NCI-H2107 (cell line): ENCODE results near the gene RAP1GAP.

Experiments
- DNase-seq: peaks from one replicate; lab custom pipeline; 2025; lab: John Stamatoyannopoulos, UW

The RAP1GAP gene

DNA sequence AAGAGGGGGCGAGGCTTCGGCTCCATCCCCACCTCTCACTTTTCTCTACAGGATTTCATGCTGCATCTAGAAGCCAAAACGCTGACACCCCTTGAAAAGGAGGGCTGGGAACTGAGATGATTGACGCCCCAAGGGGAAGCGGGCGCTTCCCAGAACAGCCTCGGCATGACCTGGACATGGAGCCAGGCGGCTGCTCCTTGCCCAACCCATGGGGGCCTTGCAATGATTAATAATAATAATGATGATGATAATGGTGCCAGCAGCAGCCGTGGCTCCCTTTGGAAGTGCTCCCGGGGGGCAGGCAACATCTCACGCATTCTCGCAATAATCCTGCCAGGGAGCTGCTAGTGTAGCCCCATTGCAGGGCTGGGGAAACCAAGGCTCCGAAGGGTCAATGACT lies 78.2 kb downstream of the RAP1GAP start:
- DNase-seq: no peak

- DNase-seq: no peak
Measured at GRCh38 chr1:21590126-21590880, 78.9 kb downstream of the RAP1GAP start.

GRCh38 chr1:21589618-21590017 lies 79.5 kb downstream of the RAP1GAP start:
- DNase-seq: no peak

GRCh38 chr1:21587602-21587953 lies 81.6 kb downstream of the RAP1GAP start:
- no peak for DNase-seq

GRCh38 chr1:21586846-21587601 lies 82.1 kb downstream of the RAP1GAP start:
- no peak for DNase-seq

GRCh38 chr1:21586222-21586621 lies 82.9 kb downstream of the RAP1GAP start:
- no peak for DNase-seq

DNA sequence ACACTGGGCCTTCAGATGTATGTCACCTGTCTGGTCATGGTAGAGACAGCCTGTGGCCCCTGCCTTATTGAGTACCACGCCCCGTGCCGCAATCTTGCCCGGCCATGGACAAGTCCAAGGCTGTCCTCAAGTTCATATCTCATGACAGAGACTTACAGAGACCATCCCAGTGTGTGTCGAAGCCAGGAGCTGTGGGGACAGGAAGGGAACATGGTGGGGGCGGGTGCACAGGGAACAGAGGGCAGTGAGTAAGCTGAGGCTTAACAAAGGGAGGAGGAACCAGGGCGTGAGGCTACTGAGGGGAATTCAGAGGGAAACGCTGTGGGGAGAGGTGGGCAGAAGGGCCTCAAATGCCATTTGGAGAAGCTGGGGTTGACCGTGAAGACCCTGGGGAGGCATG lies 84.1 kb downstream of the RAP1GAP start:
- DNase-seq: no peak

- DNase-seq: no peak
Measured at GRCh38 chr1:21584096-21584495, 85.1 kb downstream of the RAP1GAP start.

DNA sequence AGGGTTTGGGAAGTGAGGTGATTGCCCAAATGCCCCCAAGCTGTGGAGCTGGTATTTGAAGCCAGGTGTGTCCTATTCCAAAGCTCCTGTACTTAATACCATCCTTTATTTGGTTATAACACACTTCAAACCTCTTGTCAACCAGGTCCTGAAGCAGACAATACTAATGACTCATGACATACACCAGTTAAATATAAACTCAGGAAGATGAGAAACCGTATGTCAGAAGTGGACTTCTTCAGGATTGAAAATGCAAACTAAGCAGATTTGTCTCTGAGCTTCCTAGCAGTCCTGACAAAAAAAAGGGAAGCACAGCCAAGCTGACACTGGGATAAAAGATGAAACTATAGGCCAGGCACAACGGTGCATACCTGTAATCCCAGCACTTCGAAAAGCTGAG lies 89.4 kb downstream of the RAP1GAP start:
- no peak for DNase-seq

- DNase-seq: no peak
Measured at GRCh38 chr1:21577933-21578332, 91.2 kb downstream of the RAP1GAP start.

- DNase-seq: no peak
Measured at GRCh38 chr1:21577324-21577723, 91.8 kb downstream of the RAP1GAP start.

GRCh38 chr1:21576798-21577187 lies 92.4 kb downstream of the RAP1GAP start:
- DNase-seq: no peak

- no peak for DNase-seq
Measured at GRCh38 chr1:21576031-21576797, 92.9 kb downstream of the RAP1GAP start.

DNA sequence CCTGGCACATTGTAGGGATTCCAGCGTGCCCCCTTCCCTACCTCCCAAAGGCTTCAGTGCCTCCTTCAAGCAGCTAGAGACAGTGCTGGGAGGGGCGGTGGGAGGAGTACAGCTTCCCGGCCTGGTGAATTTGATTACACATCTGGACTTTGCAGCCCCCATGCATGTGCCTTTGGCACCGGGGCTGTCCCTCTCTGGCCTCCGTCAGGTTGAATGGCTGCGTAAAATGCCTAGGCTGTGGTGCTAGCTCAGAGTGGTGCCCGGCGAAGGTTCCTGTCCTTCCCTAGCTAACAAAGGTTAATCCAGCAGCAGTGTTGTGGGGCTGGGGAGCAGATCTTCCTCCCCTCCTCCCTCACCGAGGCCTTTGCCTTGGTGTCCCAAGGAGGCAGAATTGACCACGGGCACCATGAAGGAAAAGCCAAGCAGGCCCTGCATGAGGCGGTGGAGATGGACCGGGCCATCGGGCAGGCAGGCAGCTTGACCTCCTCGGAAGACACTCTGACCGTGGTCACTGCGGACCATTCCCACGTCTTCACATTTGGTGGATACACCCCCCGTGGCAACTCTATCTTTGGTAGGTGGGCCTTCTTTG lies 93.7 kb downstream of the RAP1GAP start:
- DNase-seq: no peak

DNA sequence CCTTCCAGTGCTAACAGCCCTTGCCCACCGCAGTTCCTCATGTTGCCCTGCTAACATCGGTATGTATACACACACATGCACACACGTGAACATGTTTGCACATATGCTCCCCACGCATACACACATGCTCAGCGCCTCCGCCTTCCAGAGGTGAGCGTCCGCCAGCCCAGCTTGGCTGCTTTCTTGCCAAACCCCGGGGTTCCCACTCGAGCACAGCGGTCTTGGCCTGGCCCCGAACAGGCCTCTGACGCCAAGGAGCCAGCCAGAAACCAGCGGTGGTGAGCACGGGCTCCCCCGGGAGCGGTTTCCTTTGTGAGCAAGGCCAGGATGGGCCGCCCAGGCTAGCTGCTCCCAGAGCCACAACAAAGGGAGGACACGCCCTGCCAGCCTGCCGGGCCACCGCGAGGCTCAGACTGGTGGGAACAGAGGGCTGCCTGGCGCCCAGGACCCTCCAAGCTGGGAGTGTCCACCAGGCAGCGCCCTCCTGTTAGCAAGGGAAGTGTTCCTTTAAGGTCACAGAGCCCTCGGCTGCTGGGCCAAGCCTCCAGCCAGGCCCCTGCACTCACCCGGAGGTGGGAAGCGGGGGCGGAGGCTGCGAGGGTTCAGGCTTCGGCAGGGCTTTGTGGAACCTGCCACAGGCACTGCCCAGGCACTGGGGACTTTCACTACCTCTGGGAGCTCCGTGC lies 94.5 kb downstream of the RAP1GAP start:
- DNase-seq: peak; percentile 38

DNA sequence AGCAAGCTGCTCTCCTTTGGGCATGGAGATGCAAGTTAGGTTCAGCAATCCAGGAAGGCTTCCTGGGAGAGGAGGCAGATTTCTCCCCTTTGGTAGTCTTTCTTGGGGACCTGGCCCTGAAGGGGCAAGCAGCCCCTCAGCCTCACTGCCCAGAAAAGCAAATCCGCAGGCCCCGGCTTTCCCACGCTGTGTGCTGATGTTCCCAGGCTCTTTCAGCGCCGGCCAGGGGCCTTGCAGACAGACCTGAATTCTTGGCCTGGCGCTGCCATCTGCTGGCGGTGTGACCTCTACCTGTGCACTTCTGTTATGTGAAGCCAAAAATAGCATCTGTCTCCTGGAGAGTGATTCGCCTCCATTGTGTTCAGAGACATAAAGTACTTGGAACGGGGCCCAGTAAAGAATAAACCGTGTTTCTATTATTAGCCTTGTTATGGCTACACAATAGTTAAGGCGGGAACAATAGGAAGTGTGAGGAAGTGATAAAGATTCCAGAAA lies 95.1 kb downstream of the RAP1GAP start:
- peak; percentile 88 for DNase-seq

GRCh38 chr1:21573475-21573874 lies 95.7 kb downstream of the RAP1GAP start:
- no peak for DNase-seq

GRCh38 chr1:21572735-21573277 lies 96.4 kb downstream of the RAP1GAP start:
- DNase-seq: no peak

- no peak for DNase-seq
Measured at GRCh38 chr1:21572221-21572620, 96.9 kb downstream of the RAP1GAP start.

DNA sequence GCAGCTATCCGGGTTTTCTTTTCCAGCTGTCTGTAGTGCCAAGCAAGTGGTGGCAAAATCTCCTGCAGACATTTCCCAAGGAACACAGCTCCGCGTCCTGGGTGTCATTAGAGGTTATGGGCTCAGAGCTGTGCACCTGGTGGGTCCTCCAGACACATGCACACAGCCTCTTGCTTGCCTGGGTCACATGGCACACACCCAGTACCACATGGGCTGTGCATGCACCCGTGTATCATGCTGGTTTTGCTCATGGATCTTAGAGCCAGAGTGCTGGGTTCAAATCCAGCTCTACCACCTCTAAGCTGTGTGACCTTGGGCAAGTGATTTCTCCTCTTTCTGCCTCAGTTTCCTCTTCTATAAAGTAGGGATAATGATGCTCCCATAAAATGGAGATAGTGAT lies 98.3 kb downstream of the RAP1GAP start:
- DNase-seq: no peak

DNA sequence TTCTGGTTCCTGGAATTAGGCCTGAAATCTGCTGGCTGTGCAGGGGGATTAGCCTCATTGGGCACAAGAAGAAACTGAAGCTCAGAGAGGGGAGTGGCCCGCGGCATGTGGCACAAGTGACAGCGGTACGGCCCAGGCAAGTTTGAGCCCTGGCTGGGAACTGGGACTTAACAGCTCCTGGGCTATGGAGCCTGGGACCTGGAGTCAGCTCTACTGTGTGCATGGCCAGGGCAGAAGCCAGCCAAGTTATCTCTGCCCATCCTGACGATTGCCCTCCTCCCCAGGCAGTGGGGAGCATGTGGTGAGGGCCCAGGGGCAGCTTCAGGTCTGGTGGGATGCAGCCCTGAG lies 98.7 kb downstream of the RAP1GAP start:
- DNase-seq: no peak
